ENCODE data around the gene SP5. TPM values are rescaled to one million over a fixed set of nuclear protein-coding genes. Genes with fewer than 3 reads are reported as not detected.

Gene SP5
- total RNA-seq, 1 experiment from 2014 or later = 1.7 TPM

DNA sequence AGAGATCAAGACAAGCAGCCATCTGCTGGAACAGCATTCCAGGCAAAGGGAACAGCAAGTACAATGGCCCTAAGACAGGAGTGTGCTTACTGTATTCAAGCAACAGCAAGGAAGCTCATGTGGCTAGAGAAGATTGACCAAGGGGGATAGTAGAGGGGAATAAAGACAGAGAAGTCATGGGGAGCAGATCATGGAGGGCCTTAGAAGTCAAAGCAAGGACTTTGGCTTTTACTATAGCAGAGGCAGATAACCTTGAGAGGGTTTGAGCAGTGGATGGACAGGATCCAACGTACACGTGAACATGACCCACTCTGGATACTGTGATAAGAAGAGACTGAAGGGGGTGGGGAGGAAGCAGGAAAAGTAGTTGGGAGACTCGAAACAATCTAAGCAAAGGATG lies 26.9 kb downstream of the SP5 start (continued):
- TF ChIP-seq, protein P1, sequence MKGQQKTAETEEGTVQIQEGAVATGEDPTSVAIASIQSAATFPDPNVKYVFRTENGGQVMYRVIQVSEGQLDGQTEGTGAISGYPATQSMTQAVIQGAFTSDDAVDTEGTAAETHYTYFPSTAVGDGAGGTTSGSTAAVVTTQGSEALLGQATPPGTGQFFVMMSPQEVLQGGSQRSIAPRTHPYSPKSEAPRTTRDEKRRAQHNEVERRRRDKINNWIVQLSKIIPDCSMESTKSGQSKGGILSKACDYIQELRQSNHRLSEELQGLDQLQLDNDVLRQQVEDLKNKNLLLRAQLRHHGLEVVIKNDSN (CRISPR knock-in tag; IDR thresholded peaks at IDR 0.05) = no peak
- TF ChIP-seq, protein P2, sequence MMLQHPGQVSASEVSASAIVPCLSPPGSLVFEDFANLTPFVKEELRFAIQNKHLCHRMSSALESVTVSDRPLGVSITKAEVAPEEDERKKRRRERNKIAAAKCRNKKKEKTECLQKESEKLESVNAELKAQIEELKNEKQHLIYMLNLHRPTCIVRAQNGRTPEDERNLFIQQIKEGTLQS (CRISPR knock-in tag; conservative IDR thresholded peaks at IDR 0.05) = no peak
- TF ChIP-seq TCF7 (CRISPR knock-in tag; IDR thresholded peaks at IDR 0.05; ENCODE audit: low read depth) = no peak
- TF ChIP-seq TEAD1 (CRISPR knock-in tag; IDR thresholded peaks at IDR 0.05) = no peak
- TF ChIP-seq, protein P3, sequence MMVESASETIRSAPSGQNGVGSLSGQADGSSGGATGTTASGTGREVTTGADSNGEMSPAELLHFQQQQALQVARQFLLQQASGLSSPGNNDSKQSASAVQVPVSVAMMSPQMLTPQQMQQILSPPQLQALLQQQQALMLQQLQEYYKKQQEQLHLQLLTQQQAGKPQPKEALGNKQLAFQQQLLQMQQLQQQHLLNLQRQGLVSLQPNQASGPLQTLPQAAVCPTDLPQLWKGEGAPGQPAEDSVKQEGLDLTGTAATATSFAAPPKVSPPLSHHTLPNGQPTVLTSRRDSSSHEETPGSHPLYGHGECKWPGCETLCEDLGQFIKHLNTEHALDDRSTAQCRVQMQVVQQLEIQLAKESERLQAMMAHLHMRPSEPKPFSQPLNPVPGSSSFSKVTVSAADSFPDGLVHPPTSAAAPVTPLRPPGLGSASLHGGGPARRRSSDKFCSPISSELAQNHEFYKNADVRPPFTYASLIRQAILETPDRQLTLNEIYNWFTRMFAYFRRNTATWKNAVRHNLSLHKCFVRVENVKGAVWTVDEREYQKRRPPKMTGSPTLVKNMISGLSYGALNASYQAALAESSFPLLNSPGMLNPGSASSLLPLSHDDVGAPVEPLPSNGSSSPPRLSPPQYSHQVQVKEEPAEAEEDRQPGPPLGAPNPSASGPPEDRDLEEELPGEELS (CRISPR knock-in tag; IDR thresholded peaks at IDR 0.05) = no peak
- TF ChIP-seq, protein P4, sequence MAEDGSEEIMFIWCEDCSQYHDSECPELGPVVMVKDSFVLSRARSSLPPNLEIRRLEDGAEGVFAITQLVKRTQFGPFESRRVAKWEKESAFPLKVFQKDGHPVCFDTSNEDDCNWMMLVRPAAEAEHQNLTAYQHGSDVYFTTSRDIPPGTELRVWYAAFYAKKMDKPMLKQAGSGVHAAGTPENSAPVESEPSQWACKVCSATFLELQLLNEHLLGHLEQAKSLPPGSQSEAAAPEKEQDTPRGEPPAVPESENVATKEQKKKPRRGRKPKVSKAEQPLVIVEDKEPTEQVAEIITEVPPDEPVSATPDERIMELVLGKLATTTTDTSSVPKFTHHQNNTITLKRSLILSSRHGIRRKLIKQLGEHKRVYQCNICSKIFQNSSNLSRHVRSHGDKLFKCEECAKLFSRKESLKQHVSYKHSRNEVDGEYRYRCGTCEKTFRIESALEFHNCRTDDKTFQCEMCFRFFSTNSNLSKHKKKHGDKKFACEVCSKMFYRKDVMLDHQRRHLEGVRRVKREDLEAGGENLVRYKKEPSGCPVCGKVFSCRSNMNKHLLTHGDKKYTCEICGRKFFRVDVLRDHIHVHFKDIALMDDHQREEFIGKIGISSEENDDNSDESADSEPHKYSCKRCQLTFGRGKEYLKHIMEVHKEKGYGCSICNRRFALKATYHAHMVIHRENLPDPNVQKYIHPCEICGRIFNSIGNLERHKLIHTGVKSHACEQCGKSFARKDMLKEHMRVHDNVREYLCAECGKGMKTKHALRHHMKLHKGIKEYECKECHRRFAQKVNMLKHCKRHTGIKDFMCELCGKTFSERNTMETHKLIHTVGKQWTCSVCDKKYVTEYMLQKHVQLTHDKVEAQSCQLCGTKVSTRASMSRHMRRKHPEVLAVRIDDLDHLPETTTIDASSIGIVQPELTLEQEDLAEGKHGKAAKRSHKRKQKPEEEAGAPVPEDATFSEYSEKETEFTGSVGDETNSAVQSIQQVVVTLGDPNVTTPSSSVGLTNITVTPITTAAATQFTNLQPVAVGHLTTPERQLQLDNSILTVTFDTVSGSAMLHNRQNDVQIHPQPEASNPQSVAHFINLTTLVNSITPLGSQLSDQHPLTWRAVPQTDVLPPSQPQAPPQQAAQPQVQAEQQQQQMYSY (CRISPR knock-in tag; IDR thresholded peaks at IDR 0.05) = no peak
- no peak for TF ChIP-seq FOXP1 (CRISPR knock-in tag; IDR thresholded peaks at IDR 0.05; ENCODE audit: borderline replicate concordance)
- no peak for TF ChIP-seq ETV6 (CRISPR knock-in tag; IDR thresholded peaks at IDR 0.05)
- no peak for TF ChIP-seq GTF2I (CRISPR knock-in tag; conservative IDR thresholded peaks at IDR 0.05)
- no peak for TF ChIP-seq ZNF232 (CRISPR knock-in tag; IDR thresholded peaks at IDR 0.05)
- TF ChIP-seq EMX1 (CRISPR knock-in tag; IDR thresholded peaks at IDR 0.05) = no peak
- no peak for TF ChIP-seq ZNF121 (CRISPR knock-in tag; IDR thresholded peaks at IDR 0.05)
- TF ChIP-seq ZNF263 (CRISPR knock-in tag; IDR thresholded peaks at IDR 0.05; ENCODE audit: low read depth) = no peak

DNA sequence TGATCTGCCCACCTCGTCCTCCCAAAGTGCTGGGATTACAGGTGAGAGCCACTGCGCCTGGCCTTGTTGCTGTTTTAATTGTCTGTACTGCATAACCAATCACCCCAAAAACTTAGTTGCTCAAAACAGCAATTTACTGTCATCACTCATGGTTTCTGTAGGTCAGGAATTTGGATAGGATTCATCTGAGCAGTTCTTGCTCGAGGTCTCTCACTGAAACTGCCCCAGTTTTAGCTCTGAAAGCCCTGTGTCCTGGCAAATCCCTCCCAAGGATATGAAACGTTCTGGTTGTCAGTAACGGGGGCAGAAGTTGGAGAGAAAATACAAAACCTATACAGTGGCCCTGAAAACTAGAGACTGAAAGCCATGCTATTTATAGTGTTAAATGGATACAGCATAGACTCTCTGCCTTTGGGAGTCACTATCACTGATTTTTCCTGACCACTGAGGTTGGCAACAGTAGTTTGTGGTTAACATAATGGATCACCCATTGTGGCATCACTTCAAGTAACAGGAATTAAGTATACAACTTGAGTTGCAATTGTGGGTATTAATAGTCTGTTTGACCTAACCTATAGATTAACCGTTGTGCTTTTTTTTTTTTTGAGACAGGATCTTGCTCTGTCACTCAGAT lies 27.9 kb downstream of the SP5 start:
- Mint-ChIP-seq H3K27me3 (ENCODE audit: low read depth) (no peaks in the 10 kb centered on the region), H3K27ac (no peak overlapping the region), H3K36me3 (no peaks in the 10 kb centered on the region), H3K9me3 (no peaks in the 10 kb centered on the region), H3K4me1 (peaks cover 9% of the 10 kb centered on the region), H3K4me3 (no peak overlapping the region)
- no peak for DNase-seq (ENCODE audit: low spot score)
- ATAC-seq = no peak
- POLR2A ChIA-PET = no interaction called here
- CTCF ChIA-PET = no interaction called here
- TF ChIP-seq, protein P5, sequence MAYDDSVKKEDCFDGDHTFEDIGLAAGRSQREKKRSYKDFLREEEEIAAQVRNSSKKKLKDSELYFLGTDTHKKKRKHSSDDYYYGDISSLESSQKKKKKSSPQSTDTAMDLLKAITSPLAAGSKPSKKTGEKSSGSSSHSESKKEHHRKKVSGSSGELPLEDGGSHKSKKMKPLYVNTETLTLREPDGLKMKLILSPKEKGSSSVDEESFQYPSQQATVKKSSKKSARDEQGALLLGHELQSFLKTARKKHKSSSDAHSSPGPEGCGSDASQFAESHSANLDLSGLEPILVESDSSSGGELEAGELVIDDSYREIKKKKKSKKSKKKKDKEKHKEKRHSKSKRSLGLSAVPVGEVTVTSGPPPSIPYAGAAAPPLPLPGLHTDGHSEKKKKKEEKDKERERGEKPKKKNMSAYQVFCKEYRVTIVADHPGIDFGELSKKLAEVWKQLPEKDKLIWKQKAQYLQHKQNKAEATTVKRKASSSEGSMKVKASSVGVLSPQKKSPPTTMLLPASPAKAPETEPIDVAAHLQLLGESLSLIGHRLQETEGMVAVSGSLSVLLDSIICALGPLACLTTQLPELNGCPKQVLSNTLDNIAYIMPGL (CRISPR knock-in tag; IDR thresholded peaks at IDR 0.05) = no peak
- TF ChIP-seq FOXP1 (CRISPR knock-in tag; IDR thresholded peaks at IDR 0.05; ENCODE audit: borderline replicate concordance) (no peak), NFYB (CRISPR knock-in tag; conservative IDR thresholded peaks at IDR 0.05; ENCODE audit: low read depth) (no peak), FOXK1 (CRISPR knock-in tag; IDR thresholded peaks at IDR 0.05) (no peak)
- TF ChIP-seq, protein P6, sequence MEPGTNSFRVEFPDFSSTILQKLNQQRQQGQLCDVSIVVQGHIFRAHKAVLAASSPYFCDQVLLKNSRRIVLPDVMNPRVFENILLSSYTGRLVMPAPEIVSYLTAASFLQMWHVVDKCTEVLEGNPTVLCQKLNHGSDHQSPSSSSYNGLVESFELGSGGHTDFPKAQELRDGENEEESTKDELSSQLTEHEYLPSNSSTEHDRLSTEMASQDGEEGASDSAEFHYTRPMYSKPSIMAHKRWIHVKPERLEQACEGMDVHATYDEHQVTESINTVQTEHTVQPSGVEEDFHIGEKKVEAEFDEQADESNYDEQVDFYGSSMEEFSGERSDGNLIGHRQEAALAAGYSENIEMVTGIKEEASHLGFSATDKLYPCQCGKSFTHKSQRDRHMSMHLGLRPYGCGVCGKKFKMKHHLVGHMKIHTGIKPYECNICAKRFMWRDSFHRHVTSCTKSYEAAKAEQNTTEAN (CRISPR knock-in tag; IDR thresholded peaks at IDR 0.05) = no peak
- TF ChIP-seq, protein P7, sequence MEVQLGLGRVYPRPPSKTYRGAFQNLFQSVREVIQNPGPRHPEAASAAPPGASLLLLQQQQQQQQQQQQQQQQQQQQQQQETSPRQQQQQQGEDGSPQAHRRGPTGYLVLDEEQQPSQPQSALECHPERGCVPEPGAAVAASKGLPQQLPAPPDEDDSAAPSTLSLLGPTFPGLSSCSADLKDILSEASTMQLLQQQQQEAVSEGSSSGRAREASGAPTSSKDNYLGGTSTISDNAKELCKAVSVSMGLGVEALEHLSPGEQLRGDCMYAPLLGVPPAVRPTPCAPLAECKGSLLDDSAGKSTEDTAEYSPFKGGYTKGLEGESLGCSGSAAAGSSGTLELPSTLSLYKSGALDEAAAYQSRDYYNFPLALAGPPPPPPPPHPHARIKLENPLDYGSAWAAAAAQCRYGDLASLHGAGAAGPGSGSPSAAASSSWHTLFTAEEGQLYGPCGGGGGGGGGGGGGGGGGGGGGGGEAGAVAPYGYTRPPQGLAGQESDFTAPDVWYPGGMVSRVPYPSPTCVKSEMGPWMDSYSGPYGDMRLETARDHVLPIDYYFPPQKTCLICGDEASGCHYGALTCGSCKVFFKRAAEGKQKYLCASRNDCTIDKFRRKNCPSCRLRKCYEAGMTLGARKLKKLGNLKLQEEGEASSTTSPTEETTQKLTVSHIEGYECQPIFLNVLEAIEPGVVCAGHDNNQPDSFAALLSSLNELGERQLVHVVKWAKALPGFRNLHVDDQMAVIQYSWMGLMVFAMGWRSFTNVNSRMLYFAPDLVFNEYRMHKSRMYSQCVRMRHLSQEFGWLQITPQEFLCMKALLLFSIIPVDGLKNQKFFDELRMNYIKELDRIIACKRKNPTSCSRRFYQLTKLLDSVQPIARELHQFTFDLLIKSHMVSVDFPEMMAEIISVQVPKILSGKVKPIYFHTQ (CRISPR knock-in tag; IDR thresholded peaks at IDR 0.05) = no peak
- TF ChIP-seq, protein P8, sequence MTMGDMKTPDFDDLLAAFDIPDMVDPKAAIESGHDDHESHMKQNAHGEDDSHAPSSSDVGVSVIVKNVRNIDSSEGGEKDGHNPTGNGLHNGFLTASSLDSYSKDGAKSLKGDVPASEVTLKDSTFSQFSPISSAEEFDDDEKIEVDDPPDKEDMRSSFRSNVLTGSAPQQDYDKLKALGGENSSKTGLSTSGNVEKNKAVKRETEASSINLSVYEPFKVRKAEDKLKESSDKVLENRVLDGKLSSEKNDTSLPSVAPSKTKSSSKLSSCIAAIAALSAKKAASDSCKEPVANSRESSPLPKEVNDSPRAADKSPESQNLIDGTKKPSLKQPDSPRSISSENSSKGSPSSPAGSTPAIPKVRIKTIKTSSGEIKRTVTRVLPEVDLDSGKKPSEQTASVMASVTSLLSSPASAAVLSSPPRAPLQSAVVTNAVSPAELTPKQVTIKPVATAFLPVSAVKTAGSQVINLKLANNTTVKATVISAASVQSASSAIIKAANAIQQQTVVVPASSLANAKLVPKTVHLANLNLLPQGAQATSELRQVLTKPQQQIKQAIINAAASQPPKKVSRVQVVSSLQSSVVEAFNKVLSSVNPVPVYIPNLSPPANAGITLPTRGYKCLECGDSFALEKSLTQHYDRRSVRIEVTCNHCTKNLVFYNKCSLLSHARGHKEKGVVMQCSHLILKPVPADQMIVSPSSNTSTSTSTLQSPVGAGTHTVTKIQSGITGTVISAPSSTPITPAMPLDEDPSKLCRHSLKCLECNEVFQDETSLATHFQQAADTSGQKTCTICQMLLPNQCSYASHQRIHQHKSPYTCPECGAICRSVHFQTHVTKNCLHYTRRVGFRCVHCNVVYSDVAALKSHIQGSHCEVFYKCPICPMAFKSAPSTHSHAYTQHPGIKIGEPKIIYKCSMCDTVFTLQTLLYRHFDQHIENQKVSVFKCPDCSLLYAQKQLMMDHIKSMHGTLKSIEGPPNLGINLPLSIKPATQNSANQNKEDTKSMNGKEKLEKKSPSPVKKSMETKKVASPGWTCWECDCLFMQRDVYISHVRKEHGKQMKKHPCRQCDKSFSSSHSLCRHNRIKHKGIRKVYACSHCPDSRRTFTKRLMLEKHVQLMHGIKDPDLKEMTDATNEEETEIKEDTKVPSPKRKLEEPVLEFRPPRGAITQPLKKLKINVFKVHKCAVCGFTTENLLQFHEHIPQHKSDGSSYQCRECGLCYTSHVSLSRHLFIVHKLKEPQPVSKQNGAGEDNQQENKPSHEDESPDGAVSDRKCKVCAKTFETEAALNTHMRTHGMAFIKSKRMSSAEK (CRISPR knock-in tag; IDR thresholded peaks at IDR 0.05; ENCODE audit: borderline replicate concordance) = no peak

All from WTC11 (cell line).